ENCODE measurements around the gene TMEM212. TPM values are rescaled to one million over a fixed set of nuclear protein-coding genes. Genes with fewer than 3 reads are reported as not detected.

TMEM212 gene
- total and polyA plus RNA-seq, 2 of the 13 experiments (the other 11 are each of a cell fraction or from before 2014, with no cell fraction given) = not detected

DNA sequence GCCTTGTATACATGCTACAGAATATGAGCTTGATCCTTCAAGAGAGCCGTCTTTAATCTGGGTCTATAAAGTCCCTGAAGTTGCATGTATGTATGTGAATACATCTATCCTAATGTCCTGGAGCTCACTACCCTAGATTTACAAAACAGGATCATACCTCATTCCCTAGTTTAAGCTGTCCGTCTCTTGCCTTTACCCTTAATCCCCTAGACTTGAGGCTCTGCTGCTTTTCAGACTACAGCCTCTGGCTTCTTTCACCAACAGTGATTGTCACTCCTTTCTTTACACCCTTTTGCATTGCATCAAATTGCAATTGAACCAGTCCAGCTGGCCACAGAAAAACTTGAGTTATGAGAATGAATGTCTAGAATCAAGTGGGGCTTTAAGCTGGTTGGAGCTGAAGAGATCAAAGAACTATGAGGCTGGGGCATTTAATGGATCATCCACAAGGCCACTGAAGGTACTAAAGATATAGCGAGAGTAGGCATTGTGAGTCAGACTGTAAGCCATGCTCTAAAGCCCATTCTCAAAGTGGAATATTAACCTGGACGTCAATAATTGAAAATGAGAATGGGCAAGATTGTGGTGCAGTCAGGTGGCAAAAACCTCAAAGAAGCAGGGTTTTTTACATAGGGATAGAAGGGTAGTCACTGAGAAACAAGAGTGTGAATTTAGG lies 20.6 kb upstream of the TMEM212 start (continued):
- TF ChIP-seq RXRB (CRISPR knock-in tag; IDR thresholded peaks at IDR 0.05; ENCODE audit: borderline replicate concordance) (peak; percentile 45; the same call in 1 of the 2 replicates), HOXA3 (CRISPR knock-in tag; IDR thresholded peaks at IDR 0.05) (peak; percentile 12; the same call in 1 of the 2 replicates), ZNF772 (CRISPR knock-in tag; IDR thresholded peaks at IDR 0.05) (no peak), GATAD2A (CRISPR knock-in tag; IDR thresholded peaks at IDR 0.05) (peak; percentile 59), ZNF230 (CRISPR knock-in tag; IDR thresholded peaks at IDR 0.05) (no peak), SOX5 (CRISPR knock-in tag; IDR thresholded peaks at IDR 0.05; ENCODE audit: borderline replicate concordance) (peak; percentile 57; the same call in 1 of the 2 replicates), HMG20A (CRISPR knock-in tag; IDR thresholded peaks at IDR 0.05; ENCODE audit: borderline replicate concordance) (peak; percentile 64; the same call in 1 of the 2 replicates), EP300 (IDR thresholded peaks at IDR 0.05; ENCODE audit: low read depth in 2 of 2, low read length in 2 of 2) (peak in 1 of 2 experiments; percentile 40; a peak in 1 of 4 replicates), EP300 (CRISPR knock-in tag; IDR thresholded peaks at IDR 0.05; ENCODE audit: borderline replicate concordance) (no peak), HDAC2 (CRISPR knock-in tag; IDR thresholded peaks at IDR 0.05) (peak; percentile 49), SAP130 (CRISPR knock-in tag; IDR thresholded peaks at IDR 0.05; ENCODE audit: low read depth) (peak; percentile 61), TEAD3 (CRISPR knock-in tag; optimal IDR thresholded peaks at IDR 0.05; ENCODE audit: borderline replicate concordance) (peak; percentile 42), ZNF7 (CRISPR knock-in tag; IDR thresholded peaks at IDR 0.05) (no peak), ZNF709 (CRISPR knock-in tag; IDR thresholded peaks at IDR 0.05) (no peak), RCOR2 (CRISPR knock-in tag; IDR thresholded peaks at IDR 0.05) (peak; percentile 63), ZNF792 (CRISPR knock-in tag; IDR thresholded peaks at IDR 0.05) (peak; percentile 46; the same call in 1 of the 2 replicates)
- TF ChIP-seq, protein P1, sequence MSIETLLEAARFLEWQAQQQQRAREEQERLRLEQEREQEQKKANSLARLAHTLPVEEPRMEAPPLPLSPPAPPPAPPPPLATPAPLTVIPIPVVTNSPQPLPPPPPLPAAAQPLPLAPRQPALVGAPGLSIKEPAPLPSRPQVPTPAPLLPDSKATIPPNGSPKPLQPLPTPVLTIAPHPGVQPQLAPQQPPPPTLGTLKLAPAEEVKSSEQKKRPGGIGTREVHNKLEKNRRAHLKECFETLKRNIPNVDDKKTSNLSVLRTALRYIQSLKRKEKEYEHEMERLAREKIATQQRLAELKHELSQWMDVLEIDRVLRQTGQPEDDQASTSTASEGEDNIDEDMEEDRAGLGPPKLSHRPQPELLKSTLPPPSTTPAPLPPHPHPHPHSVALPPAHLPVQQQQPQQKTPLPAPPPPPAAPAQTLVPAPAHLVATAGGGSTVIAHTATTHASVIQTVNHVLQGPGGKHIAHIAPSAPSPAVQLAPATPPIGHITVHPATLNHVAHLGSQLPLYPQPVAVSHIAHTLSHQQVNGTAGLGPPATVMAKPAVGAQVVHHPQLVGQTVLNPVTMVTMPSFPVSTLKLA (IDR thresholded peaks at IDR 0.05) = 0 out of 2 replicates have a peak, but pooled peaks have one; percentile 9
- TF ChIP-seq, protein P2, sequence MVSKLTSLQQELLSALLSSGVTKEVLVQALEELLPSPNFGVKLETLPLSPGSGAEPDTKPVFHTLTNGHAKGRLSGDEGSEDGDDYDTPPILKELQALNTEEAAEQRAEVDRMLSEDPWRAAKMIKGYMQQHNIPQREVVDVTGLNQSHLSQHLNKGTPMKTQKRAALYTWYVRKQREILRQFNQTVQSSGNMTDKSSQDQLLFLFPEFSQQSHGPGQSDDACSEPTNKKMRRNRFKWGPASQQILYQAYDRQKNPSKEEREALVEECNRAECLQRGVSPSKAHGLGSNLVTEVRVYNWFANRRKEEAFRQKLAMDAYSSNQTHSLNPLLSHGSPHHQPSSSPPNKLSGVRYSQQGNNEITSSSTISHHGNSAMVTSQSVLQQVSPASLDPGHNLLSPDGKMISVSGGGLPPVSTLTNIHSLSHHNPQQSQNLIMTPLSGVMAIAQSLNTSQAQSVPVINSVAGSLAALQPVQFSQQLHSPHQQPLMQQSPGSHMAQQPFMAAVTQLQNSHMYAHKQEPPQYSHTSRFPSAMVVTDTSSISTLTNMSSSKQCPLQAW (CRISPR knock-in tag; IDR thresholded peaks at IDR 0.05) = peak; percentile 74
- TF ChIP-seq, protein P3, sequence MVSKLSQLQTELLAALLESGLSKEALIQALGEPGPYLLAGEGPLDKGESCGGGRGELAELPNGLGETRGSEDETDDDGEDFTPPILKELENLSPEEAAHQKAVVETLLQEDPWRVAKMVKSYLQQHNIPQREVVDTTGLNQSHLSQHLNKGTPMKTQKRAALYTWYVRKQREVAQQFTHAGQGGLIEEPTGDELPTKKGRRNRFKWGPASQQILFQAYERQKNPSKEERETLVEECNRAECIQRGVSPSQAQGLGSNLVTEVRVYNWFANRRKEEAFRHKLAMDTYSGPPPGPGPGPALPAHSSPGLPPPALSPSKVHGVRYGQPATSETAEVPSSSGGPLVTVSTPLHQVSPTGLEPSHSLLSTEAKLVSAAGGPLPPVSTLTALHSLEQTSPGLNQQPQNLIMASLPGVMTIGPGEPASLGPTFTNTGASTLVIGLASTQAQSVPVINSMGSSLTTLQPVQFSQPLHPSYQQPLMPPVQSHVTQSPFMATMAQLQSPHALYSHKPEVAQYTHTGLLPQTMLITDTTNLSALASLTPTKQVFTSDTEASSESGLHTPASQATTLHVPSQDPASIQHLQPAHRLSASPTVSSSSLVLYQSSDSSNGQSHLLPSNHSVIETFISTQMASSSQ (IDR thresholded peaks at IDR 0.05; ENCODE audit: low read depth) = peak; percentile 84
- TF ChIP-seq, protein P3 (CRISPR knock-in tag; IDR thresholded peaks at IDR 0.05; ENCODE audit: borderline replicate concordance) = peak; percentile 57; the same call in 1 of the 2 replicates
- TF ChIP-seq, protein P4, sequence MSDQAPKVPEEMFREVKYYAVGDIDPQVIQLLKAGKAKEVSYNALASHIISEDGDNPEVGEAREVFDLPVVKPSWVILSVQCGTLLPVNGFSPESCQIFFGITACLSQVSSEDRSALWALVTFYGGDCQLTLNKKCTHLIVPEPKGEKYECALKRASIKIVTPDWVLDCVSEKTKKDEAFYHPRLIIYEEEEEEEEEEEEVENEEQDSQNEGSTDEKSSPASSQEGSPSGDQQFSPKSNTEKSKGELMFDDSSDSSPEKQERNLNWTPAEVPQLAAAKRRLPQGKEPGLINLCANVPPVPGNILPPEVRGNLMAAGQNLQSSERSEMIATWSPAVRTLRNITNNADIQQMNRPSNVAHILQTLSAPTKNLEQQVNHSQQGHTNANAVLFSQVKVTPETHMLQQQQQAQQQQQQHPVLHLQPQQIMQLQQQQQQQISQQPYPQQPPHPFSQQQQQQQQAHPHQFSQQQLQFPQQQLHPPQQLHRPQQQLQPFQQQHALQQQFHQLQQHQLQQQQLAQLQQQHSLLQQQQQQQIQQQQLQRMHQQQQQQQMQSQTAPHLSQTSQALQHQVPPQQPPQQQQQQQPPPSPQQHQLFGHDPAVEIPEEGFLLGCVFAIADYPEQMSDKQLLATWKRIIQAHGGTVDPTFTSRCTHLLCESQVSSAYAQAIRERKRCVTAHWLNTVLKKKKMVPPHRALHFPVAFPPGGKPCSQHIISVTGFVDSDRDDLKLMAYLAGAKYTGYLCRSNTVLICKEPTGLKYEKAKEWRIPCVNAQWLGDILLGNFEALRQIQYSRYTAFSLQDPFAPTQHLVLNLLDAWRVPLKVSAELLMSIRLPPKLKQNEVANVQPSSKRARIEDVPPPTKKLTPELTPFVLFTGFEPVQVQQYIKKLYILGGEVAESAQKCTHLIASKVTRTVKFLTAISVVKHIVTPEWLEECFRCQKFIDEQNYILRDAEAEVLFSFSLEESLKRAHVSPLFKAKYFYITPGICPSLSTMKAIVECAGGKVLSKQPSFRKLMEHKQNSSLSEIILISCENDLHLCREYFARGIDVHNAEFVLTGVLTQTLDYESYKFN (CRISPR knock-in tag; conservative IDR thresholded peaks at IDR 0.05) = peak; percentile 70

Measured in HepG2 (cell line).